GM12865 (cell line): Measurements from ENCODE around the gene RNU6-1.

Source experiments
- DNase-seq: peaks from one replicate; pipeline ENCODE4 v3.0.0; 2010; ENCODE audit warnings: low read depth
- H3K4me3 ChIP-seq: 2 replicates; pipeline ENCODE4 v1.5.1; 2011; ENCODE audit warnings: mild to moderate bottlenecking, low read depth, low read length, control low read depth
- TF ChIP-seq, protein P1 (sequence below): IDR thresholded peaks from 2 replicates; pipeline ENCODE4 v1.5.1; 2011; ENCODE audit warnings: low read length, control low read depth, low read depth, inconsistent platforms; ENCODE audit not compliant: insufficient read depth; ENCODE audit errors: missing control alignments

Gene RNU6-1

DNA sequence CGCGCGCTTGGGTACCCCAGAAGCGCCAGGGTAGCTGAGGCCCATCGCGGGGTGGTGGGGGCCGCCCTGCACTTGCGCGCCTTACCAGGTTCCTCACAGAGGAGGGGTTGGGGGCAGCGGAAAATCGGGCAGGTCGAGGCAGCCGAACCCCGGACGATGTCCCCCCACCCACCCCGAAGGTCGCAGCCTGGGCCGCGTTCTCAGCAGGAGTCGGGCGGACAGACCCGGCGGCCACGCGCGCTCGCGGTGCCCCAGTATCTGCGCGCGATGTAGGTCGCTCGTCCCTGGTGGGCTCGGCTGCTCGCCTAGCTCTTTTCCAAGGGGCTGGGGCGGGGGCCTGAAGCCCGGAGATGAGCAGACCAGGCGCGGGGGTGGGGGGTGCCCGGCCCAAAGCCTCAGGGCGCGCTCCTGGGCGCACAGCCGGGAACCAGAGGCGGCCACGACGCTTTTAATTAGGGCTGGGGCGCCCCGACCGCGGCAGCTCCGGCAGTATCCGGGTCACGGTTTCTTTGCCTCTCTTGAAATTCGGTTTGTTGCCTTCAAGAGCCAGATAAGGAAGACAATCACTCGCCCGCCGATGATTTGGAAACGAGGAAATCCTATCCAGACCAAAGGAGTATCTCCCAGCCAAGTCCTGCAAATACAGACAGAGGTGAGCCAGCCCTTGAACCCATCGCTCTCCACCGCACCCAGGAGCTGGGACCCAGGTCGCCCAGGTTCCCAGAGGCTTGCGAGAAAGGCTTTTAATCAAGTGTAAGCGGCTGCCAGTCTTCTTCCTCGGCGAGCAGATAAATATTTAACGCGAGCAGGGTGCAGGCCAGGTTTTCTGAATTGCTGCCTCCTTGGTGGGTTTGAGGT lies 10.0 kb downstream of the RNU6-1 start:
- DNase-seq, result no peak
- no peak overlapping the region for H3K4me3 ChIP-seq

DNA sequence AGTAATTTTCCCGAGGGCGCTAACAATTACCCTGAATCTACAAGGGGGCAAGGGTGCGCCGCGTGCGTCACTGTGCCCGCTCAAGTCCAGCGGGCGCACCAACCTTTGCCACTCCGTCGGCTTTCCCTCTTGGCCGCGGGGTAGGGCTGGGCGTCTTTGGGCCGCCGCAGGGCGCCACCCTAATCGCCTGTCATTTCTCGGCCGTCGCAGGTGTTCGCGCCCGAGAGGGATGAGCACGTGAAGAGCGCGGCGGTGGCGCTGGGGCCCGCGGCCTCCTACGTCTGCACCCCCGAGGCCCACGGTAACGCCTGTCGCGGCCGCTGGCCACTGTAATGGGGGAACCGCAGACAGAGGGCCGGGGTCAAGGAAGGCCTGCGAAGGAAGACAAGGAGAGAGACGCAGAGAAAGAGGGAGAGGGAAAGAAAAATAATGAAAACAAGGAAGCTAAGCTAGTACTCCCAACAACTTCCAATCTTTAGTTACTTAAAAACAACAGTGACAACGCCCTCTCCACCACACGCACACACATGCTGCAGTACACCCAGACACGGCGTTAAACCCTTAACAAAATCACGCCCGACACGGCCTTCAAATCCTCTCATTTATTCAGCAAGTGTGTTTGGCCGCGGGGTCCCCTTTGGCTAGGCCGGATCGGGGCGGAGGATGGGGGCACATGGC lies 10.7 kb downstream of the RNU6-1 start:
- TF ChIP-seq, protein P1, sequence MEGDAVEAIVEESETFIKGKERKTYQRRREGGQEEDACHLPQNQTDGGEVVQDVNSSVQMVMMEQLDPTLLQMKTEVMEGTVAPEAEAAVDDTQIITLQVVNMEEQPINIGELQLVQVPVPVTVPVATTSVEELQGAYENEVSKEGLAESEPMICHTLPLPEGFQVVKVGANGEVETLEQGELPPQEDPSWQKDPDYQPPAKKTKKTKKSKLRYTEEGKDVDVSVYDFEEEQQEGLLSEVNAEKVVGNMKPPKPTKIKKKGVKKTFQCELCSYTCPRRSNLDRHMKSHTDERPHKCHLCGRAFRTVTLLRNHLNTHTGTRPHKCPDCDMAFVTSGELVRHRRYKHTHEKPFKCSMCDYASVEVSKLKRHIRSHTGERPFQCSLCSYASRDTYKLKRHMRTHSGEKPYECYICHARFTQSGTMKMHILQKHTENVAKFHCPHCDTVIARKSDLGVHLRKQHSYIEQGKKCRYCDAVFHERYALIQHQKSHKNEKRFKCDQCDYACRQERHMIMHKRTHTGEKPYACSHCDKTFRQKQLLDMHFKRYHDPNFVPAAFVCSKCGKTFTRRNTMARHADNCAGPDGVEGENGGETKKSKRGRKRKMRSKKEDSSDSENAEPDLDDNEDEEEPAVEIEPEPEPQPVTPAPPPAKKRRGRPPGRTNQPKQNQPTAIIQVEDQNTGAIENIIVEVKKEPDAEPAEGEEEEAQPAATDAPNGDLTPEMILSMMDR, result no peak
- H3K4me3 ChIP-seq, result no peak overlapping the region
- DNase-seq, result no peak

More for the DNA sequence above, 10.0 kb downstream of the RNU6-1 start:
- TF ChIP-seq, protein P1, result no peak

DNA sequence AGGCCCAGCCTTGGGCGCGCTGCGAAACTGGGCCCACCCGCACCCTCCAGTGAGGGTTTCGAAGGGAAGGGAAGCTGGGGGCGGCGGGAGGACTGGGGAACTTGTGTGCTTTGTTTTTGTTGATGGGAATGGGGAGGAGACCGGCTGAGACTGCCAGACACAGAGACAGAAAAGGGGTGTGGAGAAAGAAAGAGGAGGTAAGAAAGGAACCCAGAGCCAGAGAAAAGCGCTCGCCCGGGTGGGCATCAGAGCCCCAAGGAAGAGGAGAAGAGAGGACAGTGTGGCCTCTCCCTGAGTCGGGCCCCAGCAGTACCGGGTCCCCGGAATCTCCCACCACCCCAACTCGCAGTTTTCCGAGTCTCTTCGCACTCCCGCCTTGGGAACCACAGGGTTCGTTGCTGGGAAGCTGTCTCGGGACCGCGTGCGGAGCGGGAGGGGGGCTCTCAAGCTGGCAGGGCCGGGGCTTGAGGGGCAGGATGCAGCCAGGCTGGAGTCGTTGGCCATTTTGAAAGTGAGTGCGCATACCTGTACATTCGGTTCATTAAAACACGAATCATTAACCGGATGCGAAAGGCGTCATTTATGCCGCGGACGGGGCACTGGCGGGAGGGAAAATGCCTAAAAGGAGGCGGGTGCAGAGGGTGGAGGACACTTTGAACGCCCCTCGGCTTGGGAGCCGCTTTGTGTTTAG lies 11.4 kb downstream of the RNU6-1 start:
- TF ChIP-seq, protein P1, result no peak
- no peak for DNase-seq
- H3K4me3 ChIP-seq, result no peak overlapping the region

DNA sequence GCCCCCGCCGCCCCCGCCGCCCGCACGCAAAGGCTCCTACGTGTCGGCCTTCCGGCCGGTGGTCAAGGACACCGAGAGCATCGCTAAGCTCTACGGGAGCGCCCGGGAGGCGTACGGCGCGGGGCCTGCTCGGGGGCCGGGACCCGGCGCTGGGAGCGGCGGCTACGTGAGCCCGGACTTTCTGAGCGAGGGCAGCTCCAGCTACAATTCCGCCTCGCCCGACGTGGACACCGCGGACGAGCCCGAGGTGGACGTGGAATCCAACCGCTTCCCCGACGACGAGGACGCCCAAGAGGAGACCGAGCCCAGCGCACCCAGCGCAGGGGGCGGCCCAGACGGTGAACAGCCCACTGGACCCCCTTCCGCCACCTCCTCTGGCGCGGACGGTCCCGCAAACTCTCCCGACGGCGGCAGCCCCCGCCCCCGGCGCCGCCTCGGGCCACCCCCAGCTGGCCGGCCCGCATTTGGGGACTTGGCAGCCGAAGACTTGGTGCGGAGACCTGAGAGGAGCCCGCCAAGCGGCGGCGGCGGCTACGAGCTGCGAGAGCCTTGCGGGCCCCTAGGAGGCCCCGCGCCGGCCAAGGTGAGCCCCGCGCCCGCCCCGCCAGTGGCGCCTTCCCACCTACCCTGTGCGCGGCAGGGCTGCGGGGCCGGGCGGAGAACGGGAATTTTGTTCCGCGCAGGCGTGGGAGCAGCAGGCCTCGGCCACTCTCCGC lies 12.1 kb downstream of the RNU6-1 start:
- no peak for DNase-seq
- no peak overlapping the region for H3K4me3 ChIP-seq
- TF ChIP-seq, protein P1, result no peak

DNA sequence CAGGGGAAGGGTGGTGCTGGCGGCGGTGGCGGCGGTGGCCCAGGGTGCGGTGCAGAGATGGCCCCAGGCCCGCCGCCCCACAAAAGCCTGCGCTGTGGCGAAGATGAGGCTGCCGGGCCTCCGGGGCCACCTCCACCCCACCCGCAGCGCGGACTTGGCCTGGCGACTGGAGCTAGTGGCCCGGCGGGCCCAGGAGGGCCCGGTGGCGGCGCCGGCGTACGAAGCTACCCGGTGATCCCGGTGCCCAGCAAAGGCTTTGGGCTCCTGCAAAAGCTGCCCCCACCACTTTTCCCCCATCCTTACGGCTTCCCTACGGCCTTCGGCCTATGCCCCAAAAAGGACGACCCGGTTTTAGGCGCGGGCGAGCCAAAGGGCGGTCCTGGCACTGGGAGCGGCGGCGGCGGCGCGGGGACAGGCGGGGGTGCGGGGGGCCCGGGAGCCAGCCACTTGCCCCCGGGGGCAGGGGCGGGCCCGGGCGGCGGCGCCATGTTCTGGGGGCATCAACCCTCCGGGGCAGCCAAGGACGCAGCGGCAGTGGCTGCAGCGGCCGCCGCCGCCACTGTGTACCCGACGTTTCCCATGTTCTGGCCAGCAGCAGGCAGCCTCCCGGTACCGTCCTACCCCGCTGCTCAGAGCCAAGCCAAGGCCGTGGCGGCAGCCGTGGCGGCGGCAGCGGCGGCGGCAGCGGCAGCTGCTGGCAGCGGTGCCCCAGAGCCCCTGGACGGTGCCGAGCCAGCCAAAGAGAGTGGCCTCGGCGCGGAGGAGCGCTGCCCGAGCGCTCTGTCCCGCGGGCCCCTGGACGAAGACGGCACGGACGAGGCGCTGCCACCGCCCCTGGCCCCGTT lies 12.9 kb downstream of the RNU6-1 start:
- TF ChIP-seq, protein P1, result no peak
- no peak for DNase-seq
- H3K4me3 ChIP-seq, result no peak overlapping the region
